Stimulated activated naive CD8-positive, alpha-beta T cell treated with anti-CD3 and anti-CD28 coated beads, Interleukin-15, amount 100 ng/mL, for 72 hours (primary cell): ENCODE data around the gene TMEM231.
A peak's percentile ranks its signal among the peaks of the same experiment; 100 is the strongest.
"Not testable (repeated sequence)": the region's sequence is repeated elsewhere in the genome, so short reads cannot be mapped to it uniquely, and the experiment has no call there.

ENCODE experiments used
- ATAC-seq: fragments of 150-1000 bp; cut with Tn5 transposase; 2 replicates; pipeline ENCODE4 v1.10.0; 2021; ENCODE audit warnings: mild to moderate bottlenecking, moderate library complexity
- DNase-seq, 2 donors: peaks; one replicate each; pipeline ENCODE4 v3.0.0; 2021 to 2022
- H3K27ac Mint-ChIP-seq, 2 donors: one replicate each; pipeline ENCODE4 v1.8.0; 2022; ENCODE audit warnings: mild to moderate bottlenecking in 2 of 2, mixed read lengths in 2 of 2, moderate library complexity in 2 of 2
- H3K27me3 Mint-ChIP-seq: one replicate; pipeline ENCODE4 v1.8.0; 2022; ENCODE audit warnings: mixed read lengths
- H3K4me1 Mint-ChIP-seq: one replicate; pipeline ENCODE4 v1.8.0; 2022; ENCODE audit warnings: mild to moderate bottlenecking, mixed read lengths
- H3K4me3 Mint-ChIP-seq, 2 donors: one replicate each; pipeline ENCODE4 v1.8.0; 2022; ENCODE audit warnings: mild to moderate bottlenecking in 2 of 2, mixed read lengths in 2 of 2, moderate library complexity in 1 of 2
- H3K9me3 Mint-ChIP-seq, 2 donors: one replicate each; pipeline ENCODE4 v1.8.0; 2022; ENCODE audit warnings: mixed read lengths in 2 of 2

The TMEM231 gene

GRCh38 chr16:75550211-75550662, 5.8 kb downstream of the TMEM231 start:
- peaks cover 13% of the 10 kb centered on the region for H3K4me1 Mint-ChIP-seq
- ATAC-seq, result peak; percentile 72
- peaks cover 20% of the 10 kb centered on the region for H3K27me3 Mint-ChIP-seq
- DNase-seq, result peak; percentile 9 to 38
- H3K4me3 Mint-ChIP-seq, result no peak overlapping the region
- peak overlapping the region in 1 of 2 donors; percentile 84 for H3K27ac Mint-ChIP-seq
- H3K9me3 Mint-ChIP-seq, result no peaks in the 10 kb centered on the region

GRCh38 chr16:75548456-75548855, 7.6 kb downstream of the TMEM231 start:
- DNase-seq, ATAC-seq, H3K4me3 Mint-ChIP-seq, H3K27ac Mint-ChIP-seq, H3K9me3 Mint-ChIP-seq: not testable (repeated sequence)
- peaks cover 11% of the 10 kb centered on the region for H3K4me1 Mint-ChIP-seq
- H3K27me3 Mint-ChIP-seq, result peaks cover 12% of the 10 kb centered on the region

GRCh38 chr16:75546293-75546692, 9.8 kb downstream of the TMEM231 start:
- DNase-seq (no peak), ATAC-seq (no peak)
- Mint-ChIP-seq H3K27ac (no peak overlapping the region), H3K4me3 (no peak overlapping the region), H3K4me1 (peaks cover 11% of the 10 kb centered on the region), H3K27me3 (no peaks in the 10 kb centered on the region), H3K9me3 (no peaks in the 10 kb centered on the region)

GRCh38 chr16:75545879-75546278, 10.2 kb downstream of the TMEM231 start:
- DNase-seq, ATAC-seq, H3K9me3 Mint-ChIP-seq, H3K27me3 Mint-ChIP-seq, H3K27ac Mint-ChIP-seq, H3K4me3 Mint-ChIP-seq: not testable (repeated sequence)
- peaks cover 11% of the 10 kb centered on the region for H3K4me1 Mint-ChIP-seq

- not testable (repeated sequence) for H3K4me3 Mint-ChIP-seq, H3K27me3 Mint-ChIP-seq, DNase-seq, H3K4me1 Mint-ChIP-seq, H3K9me3 Mint-ChIP-seq, ATAC-seq, H3K27ac Mint-ChIP-seq
Observed at GRCh38 chr16:75542462-75542861, 13.6 kb downstream of the TMEM231 start.

GRCh38 chr16:75541236-75541635, 14.8 kb downstream of the TMEM231 start:
- Mint-ChIP-seq H3K27ac (no peak overlapping the region), H3K4me1 (no peaks in the 10 kb centered on the region), H3K4me3 (no peak overlapping the region), H3K27me3 (no peaks in the 10 kb centered on the region), H3K9me3 (no peaks in the 10 kb centered on the region)
- ATAC-seq (no peak), DNase-seq (no peak)

GRCh38 chr16:75538882-75539565, 17.0 kb downstream of the TMEM231 start:
- H3K27me3 Mint-ChIP-seq, ATAC-seq, H3K9me3 Mint-ChIP-seq, H3K4me1 Mint-ChIP-seq, H3K4me3 Mint-ChIP-seq, H3K27ac Mint-ChIP-seq, DNase-seq: not testable (repeated sequence)

GRCh38 chr16:75537776-75538175, 18.3 kb downstream of the TMEM231 start:
- DNase-seq (no peak), ATAC-seq (no peak)
- peaks cover 8% of the 10 kb centered on the region for H3K27me3 Mint-ChIP-seq
- no peak overlapping the region for H3K4me3 Mint-ChIP-seq
- H3K9me3 Mint-ChIP-seq, result no peaks in the 10 kb centered on the region
- H3K4me1 Mint-ChIP-seq, result no peaks in the 10 kb centered on the region
- H3K27ac Mint-ChIP-seq, result no peak overlapping the region

- no peak for DNase-seq
- H3K27me3 Mint-ChIP-seq, result peaks cover 15% of the 10 kb centered on the region
Observed at GRCh38 chr16:75535901-75536300, 20.2 kb downstream of the TMEM231 start, which contains the start of gene CHST5. CHST5 (minus strand) TSS chr16:75536108; CDS start chr16:75530384, 5,724 bp downstream.

GRCh38 chr16:75535211-75535843, 20.7 kb downstream of the TMEM231 start:
- ATAC-seq, result peak; percentile 37
- H3K27me3 Mint-ChIP-seq, result peaks cover 15% of the 10 kb centered on the region

More at GRCh38 chr16:75535901-75536300, 20.2 kb downstream of the TMEM231 start, which contains the start of gene CHST5:
- no peaks in the 10 kb centered on the region for H3K9me3 Mint-ChIP-seq
- no peaks in the 10 kb centered on the region for H3K4me1 Mint-ChIP-seq
- H3K4me3 Mint-ChIP-seq, result no peak within 1 kb of the TSS
- ATAC-seq, result no peak
- no peak within 1 kb of the TSS for H3K27ac Mint-ChIP-seq

GRCh38 chr16:75534560-75535205, 21.4 kb downstream of the TMEM231 start:
- Mint-ChIP-seq H3K27ac (no peak overlapping the region), H3K4me3 (no peak overlapping the region), H3K9me3 (no peaks in the 10 kb centered on the region), H3K27me3 (peaks cover 15% of the 10 kb centered on the region), H3K4me1 (no peaks in the 10 kb centered on the region)
- no peak for ATAC-seq
- no peak for DNase-seq

More at GRCh38 chr16:75535211-75535843, 20.7 kb downstream of the TMEM231 start:
- Mint-ChIP-seq H3K9me3 (no peaks in the 10 kb centered on the region), H3K4me1 (no peaks in the 10 kb centered on the region), H3K27ac (no peak overlapping the region), H3K4me3 (no peak overlapping the region)
- no peak for DNase-seq

- ATAC-seq (no peak), DNase-seq (no peak)
- no peaks in the 10 kb centered on the region for H3K9me3 Mint-ChIP-seq
- H3K4me1 Mint-ChIP-seq, result no peaks in the 10 kb centered on the region
- H3K27me3 Mint-ChIP-seq, result peaks cover 15% of the 10 kb centered on the region
- no peak overlapping the region for H3K27ac Mint-ChIP-seq
- no peak overlapping the region for H3K4me3 Mint-ChIP-seq
Observed at GRCh38 chr16:75532791-75533190, 23.3 kb downstream of the TMEM231 start.

GRCh38 chr16:75532142-75532765, 23.8 kb downstream of the TMEM231 start:
- H3K4me3 Mint-ChIP-seq, result no peak overlapping the region
- peaks cover 15% of the 10 kb centered on the region for H3K27me3 Mint-ChIP-seq
- no peaks in the 10 kb centered on the region for H3K4me1 Mint-ChIP-seq

GRCh38 chr16:75529959-75530358, 26.1 kb downstream of the TMEM231 start:
- H3K4me1 Mint-ChIP-seq, result no peaks in the 10 kb centered on the region
- no peak overlapping the region for H3K4me3 Mint-ChIP-seq
- H3K27me3 Mint-ChIP-seq, result peaks cover 12% of the 10 kb centered on the region

More at GRCh38 chr16:75532142-75532765, 23.8 kb downstream of the TMEM231 start:
- DNase-seq (no peak), ATAC-seq (no peak)
- Mint-ChIP-seq H3K27ac (peak overlapping the region in 1 of 2 donors; percentile 44), H3K9me3 (no peaks in the 10 kb centered on the region)

GRCh38 chr16:75529056-75529905, 26.8 kb downstream of the TMEM231 start:
- ATAC-seq, result peak; percentile 15
- H3K27ac Mint-ChIP-seq, result no peak overlapping the region
- no peak overlapping the region for H3K4me3 Mint-ChIP-seq
- H3K9me3 Mint-ChIP-seq, result no peaks in the 10 kb centered on the region
- no peak for DNase-seq
- peaks cover 7% of the 10 kb centered on the region for H3K27me3 Mint-ChIP-seq
- no peaks in the 10 kb centered on the region for H3K4me1 Mint-ChIP-seq

More at GRCh38 chr16:75529959-75530358, 26.1 kb downstream of the TMEM231 start:
- Mint-ChIP-seq H3K27ac (no peak overlapping the region), H3K9me3 (no peaks in the 10 kb centered on the region)
- ATAC-seq (no peak), DNase-seq (no peak)
